ENCODE results near the gene ODF4.
"Not testable (repeated sequence)": the region's sequence is repeated elsewhere in the genome, so short reads cannot be mapped to it uniquely, and the experiment has no call there.

The ODF4 gene

GRCh38 chr17:8384801-8385378, 45.2 kb downstream of the ODF4 start:
- Histone ChIP-seq H3K36me3 (ENCODE audit: control insufficient read depth in 1 of 2, insufficient read depth in 2 of 2, low read length in 2 of 2) (peaks cover 16% of the 10 kb centered on the region in 2 donors), H3K9me3 (ENCODE audit: control insufficient read depth in 1 of 2, low read length in 2 of 2) (no peaks in the 10 kb centered on the region), H3K4me3 (ENCODE audit: low read depth in 1 of 2, low read length in 2 of 2) (no peak overlapping the region), H3K27me3 (ENCODE audit: low read depth, low read length) (no peaks in the 10 kb centered on the region), H3K27ac (ENCODE audit: low read length) (no peak overlapping the region), H3K4me1 (ENCODE audit: control insufficient read depth in 1 of 2, insufficient read depth in 2 of 2, low read length in 2 of 2) (peaks cover 0 to 35% of the 10 kb centered on the region in 2 donors)

GRCh38 chr17:8386841-8387240, 47.2 kb downstream of the ODF4 start:
- Histone ChIP-seq H3K4me3 (ENCODE audit: low read depth in 1 of 2, low read length in 2 of 2) (no peak overlapping the region), H3K36me3 (ENCODE audit: control insufficient read depth in 1 of 2, insufficient read depth in 2 of 2, low read length in 2 of 2) (no peaks in the 10 kb centered on the region), H3K4me1 (ENCODE audit: control insufficient read depth in 1 of 2, insufficient read depth in 2 of 2, low read length in 2 of 2) (peaks cover 0 to 15% of the 10 kb centered on the region in 2 donors), H3K27ac (ENCODE audit: low read length) (no peak overlapping the region), H3K9me3 (ENCODE audit: control insufficient read depth in 1 of 2, low read length in 2 of 2) (no peaks in the 10 kb centered on the region), H3K27me3 (ENCODE audit: low read depth, low read length) (no peaks in the 10 kb centered on the region)

- peaks cover 0 to 10% of the 10 kb centered on the region in 2 donors for H3K4me1 ChIP-seq (ENCODE audit: control insufficient read depth in 1 of 2, insufficient read depth in 2 of 2, low read length in 2 of 2)
- H3K27ac ChIP-seq (ENCODE audit: low read length) = no peak overlapping the region
- H3K4me3 ChIP-seq (ENCODE audit: low read depth in 1 of 2, low read length in 2 of 2) = no peak overlapping the region
- H3K36me3 ChIP-seq (ENCODE audit: control insufficient read depth in 1 of 2, insufficient read depth in 2 of 2, low read length in 2 of 2) = no peaks in the 10 kb centered on the region
- H3K27me3 ChIP-seq (ENCODE audit: low read depth, low read length) = peaks cover under 1% of the 10 kb centered on the region
- no peaks in the 10 kb centered on the region for H3K9me3 ChIP-seq (ENCODE audit: control insufficient read depth in 1 of 2, low read length in 2 of 2)
Measured at GRCh38 chr17:8387914-8388651, 48.4 kb downstream of the ODF4 start.

GRCh38 chr17:8391711-8392110, 52.1 kb downstream of the ODF4 start:
- H3K4me1 ChIP-seq (ENCODE audit: control insufficient read depth in 1 of 2, insufficient read depth in 2 of 2, low read length in 2 of 2) = no peaks in the 10 kb centered on the region
- no peak overlapping the region for H3K27ac ChIP-seq (ENCODE audit: low read length)
- H3K4me3 ChIP-seq (ENCODE audit: low read depth in 1 of 2, low read length in 2 of 2) = no peak overlapping the region
- no peaks in the 10 kb centered on the region for H3K36me3 ChIP-seq (ENCODE audit: control insufficient read depth in 1 of 2, insufficient read depth in 2 of 2, low read length in 2 of 2)
- no peaks in the 10 kb centered on the region for H3K9me3 ChIP-seq (ENCODE audit: control insufficient read depth in 1 of 2, low read length in 2 of 2)
- peaks cover 7% of the 10 kb centered on the region for H3K27me3 ChIP-seq (ENCODE audit: low read depth, low read length)

GRCh38 chr17:8392274-8392673, 52.6 kb downstream of the ODF4 start:
- Histone ChIP-seq H3K4me3 (ENCODE audit: low read depth in 1 of 2, low read length in 2 of 2) (no peak overlapping the region), H3K27ac (ENCODE audit: low read length) (no peak overlapping the region), H3K36me3 (ENCODE audit: control insufficient read depth in 1 of 2, insufficient read depth in 2 of 2, low read length in 2 of 2) (no peaks in the 10 kb centered on the region), H3K4me1 (ENCODE audit: control insufficient read depth in 1 of 2, insufficient read depth in 2 of 2, low read length in 2 of 2) (no peaks in the 10 kb centered on the region), H3K27me3 (ENCODE audit: low read depth, low read length) (peaks cover 7% of the 10 kb centered on the region), H3K9me3 (ENCODE audit: control insufficient read depth in 1 of 2, low read length in 2 of 2) (no peaks in the 10 kb centered on the region)

GRCh38 chr17:8392674-8393469, 53.2 kb downstream of the ODF4 start:
- Histone ChIP-seq H3K9me3 (ENCODE audit: control insufficient read depth in 1 of 2, low read length in 2 of 2) (no peaks in the 10 kb centered on the region), H3K27ac (ENCODE audit: low read length) (no peak overlapping the region), H3K27me3 (ENCODE audit: low read depth, low read length) (peaks cover 7% of the 10 kb centered on the region), H3K36me3 (ENCODE audit: control insufficient read depth in 1 of 2, insufficient read depth in 2 of 2, low read length in 2 of 2) (no peaks in the 10 kb centered on the region), H3K4me3 (ENCODE audit: low read depth in 1 of 2, low read length in 2 of 2) (no peak overlapping the region), H3K4me1 (ENCODE audit: control insufficient read depth in 1 of 2, insufficient read depth in 2 of 2, low read length in 2 of 2) (no peaks in the 10 kb centered on the region)

GRCh38 chr17:8393470-8394231, 54.0 kb downstream of the ODF4 start:
- Histone ChIP-seq H3K9me3 (ENCODE audit: control insufficient read depth in 1 of 2, low read length in 2 of 2) (no peaks in the 10 kb centered on the region), H3K4me3 (ENCODE audit: low read depth in 1 of 2, low read length in 2 of 2) (no peak overlapping the region), H3K4me1 (ENCODE audit: control insufficient read depth in 1 of 2, insufficient read depth in 2 of 2, low read length in 2 of 2) (no peaks in the 10 kb centered on the region), H3K27me3 (ENCODE audit: low read depth, low read length) (peaks cover 7% of the 10 kb centered on the region), H3K36me3 (ENCODE audit: control insufficient read depth in 1 of 2, insufficient read depth in 2 of 2, low read length in 2 of 2) (no peaks in the 10 kb centered on the region), H3K27ac (ENCODE audit: low read length) (no peak overlapping the region)

- H3K27me3 ChIP-seq (ENCODE audit: low read depth, low read length); H3K4me3 ChIP-seq (ENCODE audit: low read depth in 1 of 2, low read length in 2 of 2); H3K9me3 ChIP-seq (ENCODE audit: control insufficient read depth in 1 of 2, low read length in 2 of 2); H3K36me3 ChIP-seq (ENCODE audit: control insufficient read depth in 1 of 2, insufficient read depth in 2 of 2, low read length in 2 of 2); H3K27ac ChIP-seq (ENCODE audit: low read length); H3K4me1 ChIP-seq (ENCODE audit: control insufficient read depth in 1 of 2, insufficient read depth in 2 of 2, low read length in 2 of 2): not testable (repeated sequence)
Measured at GRCh38 chr17:8394497-8394896, 54.9 kb downstream of the ODF4 start.

Measured in muscle layer of duodenum (tissue), 2 donors.